Measurements from ENCODE around the gene IGF2R. TPM values are rescaled to one million over a fixed set of nuclear protein-coding genes. Genes with fewer than 3 reads are reported as not detected.
A peak's percentile ranks its signal among the peaks of the same experiment; 100 is the strongest.

The IGF2R gene
- total and polyA plus RNA-seq, 2 of the 13 experiments (the other 11 are each of a cell fraction or from before 2014, with no cell fraction given) = 38.3 to 70.0 TPM

GRCh38 chr6:159969204-159969912 lies 476 bp downstream of the IGF2R start (continued):
- no peak for TF ChIP-seq ZNF121 (CRISPR knock-in tag; IDR thresholded peaks at IDR 0.05)
- no peak for TF ChIP-seq ETS1 (CRISPR knock-in tag; IDR thresholded peaks at IDR 0.05)
- no peak for TF ChIP-seq NR2F2 (IDR thresholded peaks at IDR 0.05; ENCODE audit: borderline replicate concordance, low read depth)
- TF ChIP-seq ZNF160 (CRISPR knock-in tag; IDR thresholded peaks at IDR 0.05) = 0 out of 2 replicates have a peak, but pooled peaks have one; percentile 34
- no peak for TF ChIP-seq RARA (CRISPR knock-in tag; IDR thresholded peaks at IDR 0.05)
- TF ChIP-seq SMAD3 (CRISPR knock-in tag; IDR thresholded peaks at IDR 0.05) = no peak
- peak; percentile 40; the same call in 1 of the 2 replicates for TF ChIP-seq ZBTB10 (CRISPR knock-in tag; IDR thresholded peaks at IDR 0.05; ENCODE audit: borderline replicate concordance)
- no peak for TF ChIP-seq KDM6A (CRISPR knock-in tag; IDR thresholded peaks at IDR 0.05; ENCODE audit: low read depth)
- TF ChIP-seq ZNF333 (CRISPR knock-in tag; IDR thresholded peaks at IDR 0.05; ENCODE audit: borderline replicate concordance) = no peak
- no peak; the same call in 1 of the 2 replicates for TF ChIP-seq ARID2 (CRISPR knock-in tag; IDR thresholded peaks at IDR 0.05; ENCODE audit: borderline replicate concordance)
- no peak for TF ChIP-seq ZNF619 (CRISPR knock-in tag; IDR thresholded peaks at IDR 0.05)
- no peak for TF ChIP-seq GABPA (IDR thresholded peaks at IDR 0.05; ENCODE audit: low read depth, low read length)
- TF ChIP-seq GABPA (CRISPR knock-in tag; IDR thresholded peaks at IDR 0.05; ENCODE audit: low read depth) = no peak
- TF ChIP-seq MAX (IDR thresholded peaks at IDR 0.05) = peak; percentile 11
- no peak for TF ChIP-seq ZFP62 (CRISPR knock-in tag; IDR thresholded peaks at IDR 0.05)
- no peak for TF ChIP-seq DRAP1 (CRISPR knock-in tag; IDR thresholded peaks at IDR 0.05)
- TF ChIP-seq NFE2L2 (IDR thresholded peaks at IDR 0.05; ENCODE audit: low read length) = no peak
- no peak for TF ChIP-seq TCF12 (IDR thresholded peaks at IDR 0.05)
- TF ChIP-seq TCF12 (CRISPR knock-in tag; IDR thresholded peaks at IDR 0.05) = 0 out of 2 replicates have a peak, but pooled peaks have one; percentile 64
- TF ChIP-seq DPF2 (CRISPR knock-in tag; IDR thresholded peaks at IDR 0.05; ENCODE audit: borderline replicate concordance, low read depth) = no peak
- TF ChIP-seq TBL1XR1 (IDR thresholded peaks at IDR 0.05; ENCODE audit: borderline replicate concordance, low read length, partially characterized antibody) = no peak
- no peak for TF ChIP-seq TFDP2 (CRISPR knock-in tag; IDR thresholded peaks at IDR 0.05)
- TF ChIP-seq SETDB1 (CRISPR knock-in tag; IDR thresholded peaks at IDR 0.05; ENCODE audit: borderline replicate concordance) = no peak
- TF ChIP-seq THYN1 (CRISPR knock-in tag; IDR thresholded peaks at IDR 0.05; ENCODE audit: borderline replicate concordance, low read depth) = no peak
- no peak for TF ChIP-seq ZNF20 (CRISPR knock-in tag; IDR thresholded peaks at IDR 0.05)

Measured in HepG2 (cell line).